SW 1271 (cell line): Measurements from ENCODE around the gene FBXO10.
"Not testable (repeated sequence)": the region's sequence is repeated elsewhere in the genome, so short reads cannot be mapped to it uniquely, and the experiment has no call there.

Experiments
- DNase-seq, 2 experiments: peaks; one replicate each; lab custom pipeline; 2025; lab: John Stamatoyannopoulos, UW

FBXO10 gene

GRCh38 chr9:37575921-37576721, at the start of gene FBXO10:
FBXO10 (minus strand) TSS chr9:37576380; CDS start chr9:37541768, 34,612 bp downstream.
- DNase-seq, result peak in 1 of 2 experiments; percentile 27

GRCh38 chr9:37625758-37626147, 49.6 kb upstream of the FBXO10 start:
- DNase-seq, result no peak

GRCh38 chr9:37625036-37625757, 49.0 kb upstream of the FBXO10 start:
- no peak for DNase-seq

GRCh38 chr9:37624073-37624472, 47.9 kb upstream of the FBXO10 start:
- no peak for DNase-seq

- no peak for DNase-seq
Observed at GRCh38 chr9:37623267-37623666, 47.1 kb upstream of the FBXO10 start.

- no peak for DNase-seq
Observed at GRCh38 chr9:37622462-37622861, 46.3 kb upstream of the FBXO10 start.

- no peak for DNase-seq
Observed at GRCh38 chr9:37621273-37622121, 45.3 kb upstream of the FBXO10 start.

- DNase-seq, result no peak
Observed at GRCh38 chr9:37620396-37620795, 44.2 kb upstream of the FBXO10 start.

GRCh38 chr9:37619806-37620205, 43.6 kb upstream of the FBXO10 start:
- DNase-seq, result no peak

GRCh38 chr9:37618817-37619216, 42.6 kb upstream of the FBXO10 start:
- no peak for DNase-seq

- DNase-seq, result no peak
Observed at GRCh38 chr9:37617832-37618231, 41.7 kb upstream of the FBXO10 start.

GRCh38 chr9:37617161-37617560, 41.0 kb upstream of the FBXO10 start:
- no peak for DNase-seq

GRCh38 chr9:37611961-37612360, 35.8 kb upstream of the FBXO10 start:
- no peak for DNase-seq

- no peak for DNase-seq
Observed at GRCh38 chr9:37611014-37611413, 34.8 kb upstream of the FBXO10 start.

GRCh38 chr9:37609735-37610397, 33.7 kb upstream of the FBXO10 start:
- DNase-seq, result no peak

- DNase-seq, result no peak
Observed at GRCh38 chr9:37608250-37608649, 32.1 kb upstream of the FBXO10 start.

GRCh38 chr9:37604296-37604695, 28.1 kb upstream of the FBXO10 start:
- no peak for DNase-seq

GRCh38 chr9:37602817-37603216, 26.6 kb upstream of the FBXO10 start:
- DNase-seq, result no peak

GRCh38 chr9:37602061-37602460, 25.9 kb upstream of the FBXO10 start:
- not testable (repeated sequence) for DNase-seq

- DNase-seq, result no peak
Observed at GRCh38 chr9:37596504-37596903, 20.3 kb upstream of the FBXO10 start.

GRCh38 chr9:37593883-37594448, 17.8 kb upstream of the FBXO10 start:
- no peak for DNase-seq
